Mesenchymal stem cell (in vitro differentiated cells and primary cell): Measurements from ENCODE around the gene ARHGDIG.
A peak's percentile ranks its signal among the peaks of the same experiment; 100 is the strongest.

ENCODE experiments used
- DNase-seq: peaks from one replicate; pipeline ENCODE4 v3.0.0-alpha.2; 2013
- H2AFZ ChIP-seq: one replicate; pipeline ENCODE4 v1.6.1; 2013; ENCODE audit warnings: low read depth, mild to moderate bottlenecking, control low read depth, inconsistent platforms, low read length, moderate library complexity
- H2AK5ac ChIP-seq: 2 replicates; pipeline ENCODE4 v1.6.1; 2013; ENCODE audit warnings: low read length, moderate library complexity, mild to moderate bottlenecking, inconsistent platforms; ENCODE audit not compliant: severe bottlenecking
- H2BK120ac ChIP-seq: one replicate; pipeline ENCODE4 v1.6.1; 2013; ENCODE audit warnings: low read depth, mild to moderate bottlenecking, inconsistent platforms, low read length, moderate library complexity
- H2BK12ac ChIP-seq, 2 experiments: one replicate each; pipeline ENCODE4 v1.6.1; 2013; ENCODE audit warnings: inconsistent platforms in 2 of 2, low read length in 2 of 2, mild to moderate bottlenecking in 2 of 2, moderate library complexity in 2 of 2, control low read depth in 1 of 2
- H2BK15ac ChIP-seq: one replicate; pipeline ENCODE4 v1.6.1; 2013; ENCODE audit warnings: mild to moderate bottlenecking, low read depth, inconsistent platforms; ENCODE audit not compliant: poor library complexity, severe bottlenecking
- H2BK5ac ChIP-seq: 2 replicates; pipeline ENCODE4 v1.6.1; 2013; ENCODE audit warnings: low read depth, mild to moderate bottlenecking, low read length, control low read depth, inconsistent platforms; ENCODE audit not compliant: poor library complexity, severe bottlenecking
- H3K14ac ChIP-seq, 2 experiments: one replicate each; pipeline ENCODE4 v1.6.1; 2013; ENCODE audit warnings: inconsistent platforms in 2 of 2, low read length in 2 of 2, control low read depth in 1 of 2, mild to moderate bottlenecking in 1 of 2, moderate library complexity in 1 of 2
- H3K18ac ChIP-seq, 2 experiments: one replicate each; pipeline ENCODE4 v1.6.1; 2013; ENCODE audit warnings: inconsistent platforms in 2 of 2, low read length in 2 of 2, control low read depth in 1 of 2, low read depth in 1 of 2, mild to moderate bottlenecking in 1 of 2
- H3K23ac ChIP-seq, 2 experiments: one replicate each; pipeline ENCODE4 v1.6.1; 2013; ENCODE audit warnings: inconsistent platforms in 2 of 2, low read length in 2 of 2, mild to moderate bottlenecking in 2 of 2, moderate library complexity in 2 of 2, control low read depth in 1 of 2
- H3K27ac ChIP-seq: 2 replicates; pipeline ENCODE4 v1.5.1; 2013; ENCODE audit warnings: mild to moderate bottlenecking, moderate library complexity, low read length, control low read depth, inconsistent platforms; ENCODE audit not compliant: poor library complexity, severe bottlenecking
- H3K27me3 ChIP-seq, 2 experiments: 2 replicates each; pipeline versions ENCODE4 v1.6.1 to v1.7.0; 2013; ENCODE audit warnings: low read length in 2 of 2, mild to moderate bottlenecking in 2 of 2, moderate library complexity in 2 of 2, control low read depth in 1 of 2, inconsistent platforms in 1 of 2; ENCODE audit not compliant: control insufficient read depth in 1 of 2, insufficient read depth in 1 of 2
- H3K36me3 ChIP-seq, 2 experiments: 2 replicates each; pipeline versions ENCODE4 v1.6.1 to v1.7.0; 2013; ENCODE audit warnings: low read length in 2 of 2, control low read depth in 1 of 2, inconsistent platforms in 1 of 2, low read depth in 1 of 2, mild to moderate bottlenecking in 1 of 2; ENCODE audit not compliant: insufficient read depth in 2 of 2, control insufficient read depth in 1 of 2
- H3K4ac ChIP-seq, 2 experiments: one replicate each; pipeline ENCODE4 v1.6.1; 2013; ENCODE audit warnings: inconsistent platforms in 2 of 2, low read length in 2 of 2, mild to moderate bottlenecking in 2 of 2, moderate library complexity in 2 of 2, control low read depth in 1 of 2, low read depth in 1 of 2
- H3K4me1 ChIP-seq: 2 replicates; pipeline ENCODE4 v1.6.1; 2013; ENCODE audit warnings: low read depth, low read length, control low read depth; ENCODE audit not compliant: control insufficient read depth, insufficient read depth
- H3K4me2 ChIP-seq: 2 replicates; pipeline ENCODE4 v1.6.1; 2013; ENCODE audit warnings: low read length, mild to moderate bottlenecking, inconsistent platforms; ENCODE audit not compliant: poor library complexity, severe bottlenecking
- H3K4me3 ChIP-seq, 2 experiments: 2 replicates each; pipeline versions ENCODE4 v1.5.1 to v1.7.0; 2013; ENCODE audit warnings: low read length in 2 of 2, mild to moderate bottlenecking in 2 of 2, control low read depth in 1 of 2, low read depth in 1 of 2; ENCODE audit not compliant: insufficient read depth in 1 of 2
- H3K79me1 ChIP-seq: replicated peaks from 2 replicates; pipeline ENCODE4 v1.6.1; 2013; ENCODE audit warnings: mild to moderate bottlenecking, control low read depth, low read length, inconsistent platforms; ENCODE audit not compliant: poor library complexity, severe bottlenecking
- H3K9ac ChIP-seq: 2 replicates; pipeline ENCODE4 v1.7.0; 2013; ENCODE audit warnings: mild to moderate bottlenecking, low read length, moderate library complexity
- H3K9me3 ChIP-seq: 2 replicates; pipeline ENCODE4 v1.7.0; 2013; ENCODE audit warnings: mild to moderate bottlenecking, low read length; ENCODE audit not compliant: control insufficient read depth
- H4K8ac ChIP-seq: one replicate; pipeline ENCODE4 v1.6.1; 2013; ENCODE audit warnings: inconsistent platforms, mild to moderate bottlenecking, low read length, moderate library complexity
- H4K91ac ChIP-seq: one replicate; pipeline ENCODE4 v1.6.1; 2013; ENCODE audit warnings: mild to moderate bottlenecking, low read length, inconsistent platforms
- WGBS: methylation state at CpG from one replicate; pipeline ENCODE4 v1.1.7; 2013; ENCODE audit warnings: mixed read lengths; 5-methylcytosine and 5-hydroxymethylcytosine counted together

Gene ARHGDIG

DNA sequence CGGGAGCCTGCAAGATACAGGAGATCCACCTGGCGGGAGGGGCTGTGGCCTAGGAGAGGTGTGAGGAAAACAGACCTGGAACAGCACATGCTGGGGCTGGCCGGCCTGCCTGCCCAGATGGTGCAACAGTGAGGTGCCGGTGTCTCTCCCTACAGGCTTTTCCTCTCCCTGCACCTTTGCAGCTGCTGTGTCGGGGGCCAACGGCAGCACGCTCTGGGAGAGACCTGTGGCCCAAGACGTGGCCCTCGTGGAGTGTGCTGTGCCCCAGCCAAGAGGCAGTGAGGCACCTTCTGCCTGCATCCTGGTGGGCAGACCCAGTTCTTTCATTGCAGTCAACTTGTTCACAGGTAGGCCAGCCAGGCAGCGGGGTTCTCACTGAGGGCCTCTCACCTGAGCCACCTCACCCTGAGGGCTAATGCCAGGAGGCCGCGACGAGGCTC lies 20.6 kb upstream of the ARHGDIG start:
- DNase-seq, result no peak
- Histone ChIP-seq H3K27ac (no peak overlapping the region), H3K9me3 (no peaks in the 10 kb centered on the region), H3K4me2 (no peak overlapping the region), H2AFZ (no peak overlapping the region), H2AK5ac (no peak overlapping the region), H3K23ac (no peak overlapping the region), H4K8ac (no peak overlapping the region), H2BK12ac (no peak overlapping the region), H3K9ac (no peak overlapping the region), H2BK120ac (no peak overlapping the region), H3K4me1 (peaks cover 2% of the 10 kb centered on the region), H3K79me1 (no peaks in the 10 kb centered on the region), H3K27me3 (no peaks in the 10 kb centered on the region), H2BK15ac (no peak overlapping the region), H3K18ac (no peak overlapping the region), H2BK5ac (no peak overlapping the region), H3K14ac (no peak overlapping the region), H3K4ac (no peak overlapping the region), H3K4me3 (no peak overlapping the region), H4K91ac (peak overlapping the region; percentile 50), H3K36me3 (peaks cover 64 to 72% of the 10 kb centered on the region in 2 experiments)
- WGBS, result 97% methylated on average over 13 of the region's 13 CpGs

DNA sequence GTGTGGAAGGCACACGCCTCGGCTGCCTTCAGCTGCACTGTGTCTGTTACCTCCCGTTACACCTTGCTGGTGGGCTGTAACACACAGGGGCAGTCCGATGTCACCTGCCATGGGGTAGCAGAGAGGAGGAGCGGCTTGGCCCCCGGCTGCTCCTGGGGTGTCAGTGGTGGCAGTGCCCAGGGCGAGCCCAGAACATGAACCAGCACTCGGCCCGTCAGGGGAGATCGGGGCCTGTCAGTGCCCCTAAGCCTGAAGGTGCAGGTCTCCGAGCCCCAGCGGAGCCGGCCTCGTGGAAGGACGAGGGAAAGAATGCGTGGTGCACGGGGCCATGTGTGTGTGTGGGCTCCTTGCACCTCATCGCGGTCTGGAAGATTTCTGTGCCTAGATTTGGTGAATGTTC lies 20.1 kb upstream of the ARHGDIG start:
- H3K4ac ChIP-seq, result no peak overlapping the region
- H3K23ac ChIP-seq, result no peak overlapping the region
- WGBS, result 98% methylated on average over 19 of the region's 19 CpGs
- H3K9ac ChIP-seq, result no peak overlapping the region
- H3K18ac ChIP-seq, result no peak overlapping the region
- no peak overlapping the region for H2BK12ac ChIP-seq
- peaks cover 2% of the 10 kb centered on the region for H3K4me1 ChIP-seq
- H4K8ac ChIP-seq, result no peak overlapping the region
- no peak overlapping the region for H2BK5ac ChIP-seq
- no peaks in the 10 kb centered on the region for H3K27me3 ChIP-seq
- no peak overlapping the region for H2BK120ac ChIP-seq
- DNase-seq, result no peak
- no peak overlapping the region for H2AK5ac ChIP-seq
- H3K4me3 ChIP-seq, result no peak overlapping the region
- H3K79me1 ChIP-seq, result no peaks in the 10 kb centered on the region
- no peak overlapping the region for H2AFZ ChIP-seq
- peaks cover 66 to 72% of the 10 kb centered on the region in 2 experiments for H3K36me3 ChIP-seq
- H2BK15ac ChIP-seq, result no peak overlapping the region
- H3K27ac ChIP-seq, result no peak overlapping the region
- H3K9me3 ChIP-seq, result no peaks in the 10 kb centered on the region
- no peak overlapping the region for H3K14ac ChIP-seq
- no peak overlapping the region for H4K91ac ChIP-seq
- H3K4me2 ChIP-seq, result no peak overlapping the region

DNA sequence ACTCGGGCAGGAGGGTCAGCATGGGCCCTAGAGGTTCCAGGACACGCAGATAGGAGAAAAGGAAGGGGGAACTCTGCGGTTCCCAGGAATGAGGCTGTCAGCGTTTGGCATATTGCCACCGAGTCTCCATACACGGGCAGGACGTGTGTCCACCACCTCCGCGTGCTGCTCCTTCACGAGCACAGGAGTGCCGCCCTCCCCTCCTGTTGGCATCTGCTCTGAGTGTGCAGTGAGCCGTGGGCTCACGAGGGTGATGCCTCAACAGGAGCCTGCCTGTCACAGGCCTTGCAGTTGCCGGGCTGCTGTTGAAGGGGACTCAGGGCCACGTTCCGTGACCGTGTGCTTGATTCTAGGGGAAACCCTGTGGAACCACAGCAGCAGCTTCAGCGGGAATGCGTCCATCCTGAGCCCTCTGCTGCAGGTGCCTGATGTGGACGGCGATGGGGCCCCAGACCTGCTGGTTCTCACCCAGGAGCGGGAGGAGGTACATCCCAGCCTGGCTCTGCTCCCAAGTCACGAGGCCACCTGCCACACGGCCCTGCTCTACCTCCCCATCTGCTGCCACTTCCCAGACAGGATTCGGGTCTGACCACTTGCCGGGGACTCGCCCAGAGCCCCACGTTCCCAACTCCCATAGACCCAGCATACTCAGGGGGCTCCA lies 19.2 kb upstream of the ARHGDIG start:
- no peak overlapping the region for H2BK120ac ChIP-seq
- WGBS, result 96% methylated on average over 26 of the region's 28 CpGs

DNA sequence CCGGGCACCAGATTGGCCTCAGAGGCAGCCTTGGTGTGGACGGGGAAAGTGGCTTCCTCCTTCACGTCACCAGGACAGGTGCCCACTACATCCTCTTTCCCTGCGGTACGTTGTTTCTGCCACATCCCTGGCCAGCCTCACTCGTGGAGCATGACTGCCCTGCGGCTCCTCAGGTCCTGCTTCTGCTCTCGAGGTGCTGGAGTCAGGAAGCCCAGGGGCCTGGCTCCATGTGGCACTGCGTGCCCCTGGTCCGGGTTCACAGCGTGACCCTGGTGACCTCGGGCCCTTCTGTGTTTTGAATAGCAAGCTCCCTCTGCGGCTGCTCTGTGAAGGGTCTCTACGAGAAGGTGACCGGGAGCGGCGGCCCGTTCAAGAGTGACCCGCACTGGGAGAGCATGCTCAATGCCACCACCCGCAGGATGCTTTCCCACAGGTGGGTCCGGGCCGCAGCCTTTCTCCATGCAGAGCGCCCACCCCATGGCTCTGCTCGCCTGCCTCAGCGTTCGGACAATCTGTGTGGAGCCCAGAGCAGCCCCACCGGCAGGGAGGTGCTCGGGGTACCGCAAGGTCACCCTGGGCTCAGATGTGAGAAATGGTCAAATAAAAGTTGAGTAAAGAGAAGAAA lies 18.2 kb upstream of the ARHGDIG start:
- no peak overlapping the region for H3K4me2 ChIP-seq
- no peak overlapping the region for H4K8ac ChIP-seq
- no peak overlapping the region for H2BK15ac ChIP-seq
- H4K91ac ChIP-seq, result no peak overlapping the region
- H2BK5ac ChIP-seq, result no peak overlapping the region
- no peak overlapping the region for H2BK120ac ChIP-seq
- no peak overlapping the region for H3K4ac ChIP-seq
- H3K27me3 ChIP-seq, result no peaks in the 10 kb centered on the region
- no peak overlapping the region for H3K23ac ChIP-seq
- no peak overlapping the region for H2BK12ac ChIP-seq
- no peak overlapping the region for H3K9ac ChIP-seq
- H3K4me1 ChIP-seq, result peaks cover 4% of the 10 kb centered on the region
- no peak for DNase-seq
- 96% methylated on average over 29 of the region's 29 CpGs for WGBS
- H3K9me3 ChIP-seq, result no peaks in the 10 kb centered on the region
- no peak overlapping the region for H3K18ac ChIP-seq
- H2AFZ ChIP-seq, result no peak overlapping the region
- no peak overlapping the region for H3K4me3 ChIP-seq
- H3K36me3 ChIP-seq, result peaks cover 55 to 70% of the 10 kb centered on the region in 2 experiments
- no peaks in the 10 kb centered on the region for H3K79me1 ChIP-seq
- H3K27ac ChIP-seq, result no peak overlapping the region
- H3K14ac ChIP-seq, result no peak overlapping the region
- no peak overlapping the region for H2AK5ac ChIP-seq

More for the DNA sequence above, 19.2 kb upstream of the ARHGDIG start:
- Histone ChIP-seq H3K18ac (no peak overlapping the region), H2AK5ac (no peak overlapping the region), H3K4me3 (no peak overlapping the region), H3K23ac (no peak overlapping the region), H2BK12ac (no peak overlapping the region), H3K27ac (no peak overlapping the region), H3K9me3 (no peaks in the 10 kb centered on the region), H2AFZ (no peak overlapping the region), H3K9ac (no peak overlapping the region), H3K79me1 (no peaks in the 10 kb centered on the region), H3K4me2 (no peak overlapping the region), H2BK15ac (no peak overlapping the region), H3K27me3 (no peaks in the 10 kb centered on the region), H3K36me3 (peaks cover 59 to 73% of the 10 kb centered on the region in 2 experiments), H3K4me1 (peaks cover 4% of the 10 kb centered on the region), H3K4ac (no peak overlapping the region), H4K91ac (no peak overlapping the region), H4K8ac (no peak overlapping the region), H3K14ac (no peak overlapping the region), H2BK5ac (no peak overlapping the region)
- DNase-seq, result no peak
